Osteoblast (primary cell): ENCODE measurements around the gene ERCC6L2. TPM values are rescaled to one million over a fixed set of nuclear protein-coding genes. Genes with fewer than 3 reads are reported as not detected.

ENCODE experiments used
- DNase-seq: peaks from one replicate; pipeline ENCODE4 v3.0.0; 2011; ENCODE audit warnings: low spot score, mixed read lengths; ENCODE audit not compliant: insufficient read length; ENCODE audit errors: missing footprints
- H2AFZ ChIP-seq: 2 replicates; pipeline ENCODE4 v1.6.0; 2011; ENCODE audit warnings: mild to moderate bottlenecking, low read length
- H3K27ac ChIP-seq: 2 replicates; pipeline ENCODE4 v1.5.1; 2011; ENCODE audit warnings: mild to moderate bottlenecking, low read depth, low read length, moderate library complexity
- H3K27me3 ChIP-seq: 2 replicates; pipeline ENCODE4 v1.6.0; 2012; ENCODE audit warnings: mild to moderate bottlenecking, control low read depth, inconsistent platforms, low read length, moderate library complexity; ENCODE audit not compliant: insufficient read depth
- H3K36me3 ChIP-seq: 2 replicates; pipeline ENCODE4 v1.5.1; 2011; ENCODE audit warnings: mild to moderate bottlenecking, low read length, control low read depth, moderate library complexity; ENCODE audit not compliant: insufficient read depth
- H3K4me1 ChIP-seq: 2 replicates; pipeline ENCODE4 v1.5.1; 2011; ENCODE audit warnings: mild to moderate bottlenecking, low read length, control low read depth, moderate library complexity; ENCODE audit not compliant: insufficient read depth
- H3K4me2 ChIP-seq: 2 replicates; pipeline ENCODE4 v1.6.0; 2011; ENCODE audit warnings: mild to moderate bottlenecking, low read length; ENCODE audit not compliant: insufficient read depth
- H3K4me3 ChIP-seq: fragments of 200-600 bp; sonication (generic); 3 replicates; pipeline ENCODE4 v1.5.1; 2012; ENCODE audit warnings: mild to moderate bottlenecking, low read length, inconsistent platforms; ENCODE audit not compliant: insufficient read depth
- H3K79me2 ChIP-seq: 2 replicates; pipeline ENCODE4 v1.6.0; 2012; ENCODE audit warnings: mild to moderate bottlenecking, low read length, control low read depth, inconsistent platforms; ENCODE audit not compliant: insufficient read depth
- H3K9me3 ChIP-seq: 2 replicates; pipeline ENCODE4 v1.5.1; 2011; ENCODE audit warnings: low read depth, low read length, control low read depth
- H4K20me1 ChIP-seq: 2 replicates; pipeline ENCODE4 v1.6.0; 2012; ENCODE audit warnings: mild to moderate bottlenecking, low read length, control low read depth; ENCODE audit not compliant: insufficient read depth
- CTCF ChIP-seq: IDR thresholded peaks from 2 replicates; pipeline ENCODE4 v1.5.1; 2011; ENCODE audit warnings: mild to moderate bottlenecking, low read depth, low read length, moderate library complexity; ENCODE audit errors: extremely low read depth
- total RNA-seq: library from RNA; depleted of rRNA; stranded (reverse); fragments of >200 nt; gene quantifications from 2 replicates; pipeline ENCODE4 v1.2.3, GENCODE V29; 2012

The ERCC6L2 gene
- total RNA-seq, 1 donor = 77.8 TPM

- Histone ChIP-seq H3K9me3 (no peaks in the 10 kb centered on the region), H3K4me3 (no peak overlapping the region), H3K27ac (no peak overlapping the region), H3K4me1 (no peaks in the 10 kb centered on the region), H3K36me3 (peaks cover 18% of the 10 kb centered on the region), H3K27me3 (no peaks in the 10 kb centered on the region), H2AFZ (no peak overlapping the region), H3K4me2 (no peak overlapping the region), H4K20me1 (no peaks in the 10 kb centered on the region), H3K79me2 (peaks cover 17% of the 10 kb centered on the region)
- DNase-seq = no peak
- TF ChIP-seq CTCF = no peak
Observed at GRCh38 chr9:95912773-95913172, 37.3 kb downstream of the ERCC6L2 start.

- Histone ChIP-seq H3K79me2 (no peaks in the 10 kb centered on the region), H3K36me3 (peaks cover 39% of the 10 kb centered on the region), H3K4me3 (no peak overlapping the region), H3K4me2 (no peak overlapping the region), H4K20me1 (no peaks in the 10 kb centered on the region), H2AFZ (no peak overlapping the region), H3K27me3 (no peaks in the 10 kb centered on the region), H3K27ac (no peak overlapping the region), H3K9me3 (no peaks in the 10 kb centered on the region), H3K4me1 (no peaks in the 10 kb centered on the region)
- no peak for DNase-seq
- no peak for TF ChIP-seq CTCF
Observed at GRCh38 chr9:95920017-95920416, 44.5 kb downstream of the ERCC6L2 start.

GRCh38 chr9:95923794-95924193 is 48.3 kb downstream of the ERCC6L2 start:
- TF ChIP-seq CTCF = no peak
- H3K4me1 ChIP-seq = no peaks in the 10 kb centered on the region
- peaks cover 25% of the 10 kb centered on the region for H3K36me3 ChIP-seq
- no peaks in the 10 kb centered on the region for H3K27me3 ChIP-seq
- no peaks in the 10 kb centered on the region for H3K79me2 ChIP-seq
- no peak for DNase-seq
- H2AFZ ChIP-seq = no peak overlapping the region
- H3K27ac ChIP-seq = no peak overlapping the region
- H3K4me3 ChIP-seq = no peak overlapping the region
- no peaks in the 10 kb centered on the region for H4K20me1 ChIP-seq
- no peaks in the 10 kb centered on the region for H3K9me3 ChIP-seq
- H3K4me2 ChIP-seq = no peak overlapping the region

- H3K9me3 ChIP-seq = no peaks in the 10 kb centered on the region
- no peak for DNase-seq
- H3K4me3 ChIP-seq = no peak overlapping the region
- no peaks in the 10 kb centered on the region for H4K20me1 ChIP-seq
- no peaks in the 10 kb centered on the region for H3K27me3 ChIP-seq
- no peak overlapping the region for H2AFZ ChIP-seq
- no peaks in the 10 kb centered on the region for H3K4me1 ChIP-seq
- no peak overlapping the region for H3K4me2 ChIP-seq
- H3K27ac ChIP-seq = no peak overlapping the region
- no peaks in the 10 kb centered on the region for H3K79me2 ChIP-seq
- no peak for TF ChIP-seq CTCF
- H3K36me3 ChIP-seq = peaks cover 32% of the 10 kb centered on the region
Observed at GRCh38 chr9:95924987-95925386, 49.5 kb downstream of the ERCC6L2 start.
